Kidney capillary endothelial cell (primary cell): ENCODE data around the gene IQGAP3.
A peak's percentile ranks its signal among the peaks of the same experiment; 100 is the strongest.
"Not testable (repeated sequence)": the region's sequence is repeated elsewhere in the genome, so short reads cannot be mapped to it uniquely, and the experiment has no call there.

Experiments used
- DNase-seq: peaks from one replicate; pipeline ENCODE4 v3.0.0-alpha.2; 2018; ENCODE audit warnings: low spot score

The IQGAP3 gene, protein sequence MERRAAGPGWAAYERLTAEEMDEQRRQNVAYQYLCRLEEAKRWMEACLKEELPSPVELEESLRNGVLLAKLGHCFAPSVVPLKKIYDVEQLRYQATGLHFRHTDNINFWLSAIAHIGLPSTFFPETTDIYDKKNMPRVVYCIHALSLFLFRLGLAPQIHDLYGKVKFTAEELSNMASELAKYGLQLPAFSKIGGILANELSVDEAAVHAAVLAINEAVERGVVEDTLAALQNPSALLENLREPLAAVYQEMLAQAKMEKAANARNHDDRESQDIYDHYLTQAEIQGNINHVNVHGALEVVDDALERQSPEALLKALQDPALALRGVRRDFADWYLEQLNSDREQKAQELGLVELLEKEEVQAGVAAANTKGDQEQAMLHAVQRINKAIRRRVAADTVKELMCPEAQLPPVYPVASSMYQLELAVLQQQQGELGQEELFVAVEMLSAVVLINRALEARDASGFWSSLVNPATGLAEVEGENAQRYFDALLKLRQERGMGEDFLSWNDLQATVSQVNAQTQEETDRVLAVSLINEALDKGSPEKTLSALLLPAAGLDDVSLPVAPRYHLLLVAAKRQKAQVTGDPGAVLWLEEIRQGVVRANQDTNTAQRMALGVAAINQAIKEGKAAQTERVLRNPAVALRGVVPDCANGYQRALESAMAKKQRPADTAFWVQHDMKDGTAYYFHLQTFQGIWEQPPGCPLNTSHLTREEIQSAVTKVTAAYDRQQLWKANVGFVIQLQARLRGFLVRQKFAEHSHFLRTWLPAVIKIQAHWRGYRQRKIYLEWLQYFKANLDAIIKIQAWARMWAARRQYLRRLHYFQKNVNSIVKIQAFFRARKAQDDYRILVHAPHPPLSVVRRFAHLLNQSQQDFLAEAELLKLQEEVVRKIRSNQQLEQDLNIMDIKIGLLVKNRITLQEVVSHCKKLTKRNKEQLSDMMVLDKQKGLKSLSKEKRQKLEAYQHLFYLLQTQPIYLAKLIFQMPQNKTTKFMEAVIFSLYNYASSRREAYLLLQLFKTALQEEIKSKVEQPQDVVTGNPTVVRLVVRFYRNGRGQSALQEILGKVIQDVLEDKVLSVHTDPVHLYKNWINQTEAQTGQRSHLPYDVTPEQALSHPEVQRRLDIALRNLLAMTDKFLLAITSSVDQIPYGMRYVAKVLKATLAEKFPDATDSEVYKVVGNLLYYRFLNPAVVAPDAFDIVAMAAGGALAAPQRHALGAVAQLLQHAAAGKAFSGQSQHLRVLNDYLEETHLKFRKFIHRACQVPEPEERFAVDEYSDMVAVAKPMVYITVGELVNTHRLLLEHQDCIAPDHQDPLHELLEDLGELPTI (N-terminal part only)

DNA sequence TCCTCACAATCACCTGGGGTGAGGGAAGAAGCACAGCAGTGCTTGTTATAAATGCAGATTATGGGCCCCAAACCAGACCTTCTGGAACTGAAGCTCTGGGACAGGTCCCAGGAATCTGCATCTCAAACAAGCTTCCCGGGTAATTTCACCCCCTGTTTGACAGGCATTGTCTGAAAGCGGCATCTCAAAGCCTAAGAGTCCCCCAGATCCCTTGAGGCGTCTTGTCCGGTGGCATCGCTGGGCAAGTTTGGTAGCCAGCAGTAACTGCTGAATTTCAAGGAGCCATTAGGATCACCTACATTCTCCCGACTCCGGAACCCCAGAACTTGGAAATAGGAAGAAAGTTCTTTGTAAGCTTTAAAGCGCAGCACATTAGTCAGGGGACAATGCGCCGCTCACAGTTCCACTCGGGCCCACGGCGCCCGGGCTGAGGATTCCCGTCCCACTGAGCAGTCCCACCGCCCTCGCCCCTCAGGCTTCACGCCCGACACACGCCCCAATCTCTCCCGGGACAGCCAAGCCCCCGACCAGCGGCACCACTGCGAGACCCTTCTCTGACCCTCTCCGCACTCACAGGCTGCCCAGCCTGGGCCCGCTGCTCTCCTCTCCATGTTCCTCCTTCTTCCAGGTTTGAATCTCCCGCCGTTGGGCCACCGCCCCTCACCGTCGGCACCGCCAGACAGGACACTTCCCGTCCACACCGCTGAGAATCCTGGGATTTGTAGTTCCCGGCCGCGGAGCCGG, at the start of gene IQGAP3:
TSS of gene IQGAP3 (minus strand) at position 647 of the 744 bp plus-strand sequence. CDS start at position 611, 36 bp downstream.
- DNase-seq: peak; percentile 69

DNA sequence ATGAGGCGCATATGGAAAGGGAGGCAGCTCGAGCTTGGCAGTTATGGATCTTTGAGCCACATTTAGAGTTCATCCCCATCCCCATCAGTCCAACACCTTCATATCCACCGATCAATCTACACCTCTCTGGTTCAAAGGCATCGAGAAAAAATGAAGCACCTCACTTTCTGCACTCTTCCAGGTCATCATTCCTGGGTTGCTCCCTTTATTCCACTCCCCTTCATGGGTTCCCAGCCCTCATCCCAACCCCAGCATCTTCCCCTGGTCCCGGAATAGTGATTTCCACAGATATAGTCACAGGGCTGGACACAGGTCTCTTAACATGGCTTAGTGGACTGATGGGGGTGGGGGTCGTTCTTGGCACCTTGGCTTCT, 47.2 kb upstream of the IQGAP3 start:
- no peak for DNase-seq

DNA sequence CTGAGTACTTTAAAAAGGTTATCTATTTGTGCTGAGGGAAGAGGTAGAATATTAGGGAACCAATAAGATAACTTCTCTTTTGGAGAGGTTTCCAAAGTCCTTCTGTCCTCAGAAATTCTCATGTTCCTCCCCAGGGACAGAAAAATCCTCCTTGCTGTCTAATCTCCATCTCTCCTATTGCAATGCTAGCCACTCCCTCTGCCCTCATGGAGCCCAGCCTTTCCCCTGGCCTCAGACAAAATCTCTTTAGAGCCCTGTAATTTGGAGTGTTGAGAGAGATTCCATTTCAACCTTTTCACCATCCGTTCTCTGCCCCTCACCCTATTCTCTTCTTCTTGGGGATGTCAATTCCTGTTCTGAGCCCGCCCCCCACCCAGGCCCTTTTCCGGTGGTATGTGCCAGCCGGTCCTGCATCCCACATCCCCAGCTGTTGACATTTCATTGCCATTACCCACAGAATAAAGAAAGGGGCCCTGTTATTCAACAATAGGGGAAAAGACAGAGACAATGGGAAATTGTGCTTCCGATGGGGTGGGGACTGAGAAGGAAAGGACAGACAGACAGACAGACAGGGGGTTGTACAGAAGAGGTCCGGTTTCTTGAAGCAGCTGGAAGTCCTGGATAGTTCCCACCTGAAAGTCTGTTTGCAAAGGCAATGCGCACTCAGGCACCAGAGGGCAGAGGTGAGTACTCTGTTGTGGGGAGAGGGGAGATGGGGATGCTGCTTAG, 46.7 kb upstream of the IQGAP3 start, which contains the start of gene HAPLN2:
TSS of gene HAPLN2 (plus strand) at position 563 of the 729 bp plus-strand sequence. CDS start 4,076 bp downstream, outside the sequence.
- DNase-seq: no peak

DNA sequence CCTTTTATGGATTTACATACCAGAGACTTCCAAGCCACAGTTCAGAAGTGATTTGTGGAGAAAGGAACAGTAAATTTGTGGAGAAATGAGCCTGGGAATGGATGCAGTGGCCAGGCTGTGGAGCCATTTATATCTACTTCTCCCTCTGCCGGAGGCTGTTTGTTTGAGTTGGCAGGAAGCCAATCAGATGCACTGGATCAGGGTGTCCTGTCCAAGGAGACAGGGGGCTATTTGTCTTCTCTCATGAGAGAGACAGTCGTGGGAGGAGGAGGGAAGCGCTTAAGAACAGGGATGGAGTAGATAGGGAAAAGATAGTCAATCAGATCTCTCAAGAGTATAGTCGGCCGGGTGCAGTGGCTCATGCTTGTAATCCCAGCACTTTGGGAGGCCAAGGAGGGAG, 44.1 kb upstream of the IQGAP3 start:
- DNase-seq: no peak

DNA sequence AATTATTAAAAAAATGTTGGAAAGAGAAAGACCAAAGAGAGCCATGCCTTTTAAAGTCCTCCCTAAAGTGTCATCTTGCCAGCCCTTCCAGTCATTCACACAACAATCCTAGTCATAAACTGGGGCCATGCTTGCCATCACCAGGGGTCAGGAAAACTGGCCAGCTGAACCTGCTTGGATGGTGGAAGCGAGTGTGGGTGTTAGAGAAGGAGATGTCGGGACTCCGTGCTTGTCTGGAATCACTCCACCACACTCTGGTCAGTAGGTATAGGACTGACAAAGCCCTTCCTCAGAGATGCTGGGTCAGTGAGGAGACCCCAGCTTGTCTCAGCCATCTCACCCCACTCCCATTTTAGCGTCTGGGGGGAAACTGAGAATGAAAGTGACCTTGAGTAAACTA, 43.6 kb upstream of the IQGAP3 start:
- DNase-seq: no peak

DNA sequence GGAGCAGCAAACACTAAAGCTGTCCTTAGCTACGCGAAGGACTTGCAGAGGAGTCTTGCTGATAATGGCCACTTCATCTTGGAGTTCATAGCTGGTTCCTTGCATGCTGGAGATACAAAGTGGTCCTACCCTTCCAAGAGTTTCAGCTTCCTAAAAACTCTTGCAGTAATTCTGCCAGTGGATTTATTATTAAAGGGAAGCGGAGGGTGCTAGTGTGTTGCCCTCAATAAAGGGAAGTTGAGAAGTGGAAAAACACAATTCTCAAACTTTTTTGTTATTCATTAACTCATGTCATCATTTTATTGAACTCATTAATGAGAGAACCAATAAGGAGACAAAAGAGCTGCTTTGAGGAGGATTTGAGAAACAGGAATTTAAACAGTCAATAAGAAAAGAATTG, 40.3 kb upstream of the IQGAP3 start:
- DNase-seq: no peak

DNA sequence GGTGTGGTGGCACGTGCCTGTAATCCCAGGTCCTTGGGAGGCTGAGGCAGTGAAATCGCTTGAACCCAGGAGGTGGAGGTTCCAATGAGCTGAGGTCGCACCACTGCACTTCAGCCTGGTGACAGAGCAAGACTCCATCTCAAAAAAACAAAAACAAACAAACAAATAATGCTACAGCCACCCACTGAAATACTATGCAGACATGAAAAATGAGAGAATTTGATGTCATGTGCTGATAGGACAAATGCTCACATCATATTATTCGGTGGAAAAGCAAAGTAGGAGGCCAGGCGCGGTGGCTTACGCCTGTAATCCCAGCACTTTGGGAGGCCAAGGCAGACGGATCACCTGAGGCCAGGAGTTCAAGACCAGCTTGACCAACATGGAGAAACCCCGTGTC, 37.7 kb upstream of the IQGAP3 start:
- DNase-seq: not testable (repeated sequence)

DNA sequence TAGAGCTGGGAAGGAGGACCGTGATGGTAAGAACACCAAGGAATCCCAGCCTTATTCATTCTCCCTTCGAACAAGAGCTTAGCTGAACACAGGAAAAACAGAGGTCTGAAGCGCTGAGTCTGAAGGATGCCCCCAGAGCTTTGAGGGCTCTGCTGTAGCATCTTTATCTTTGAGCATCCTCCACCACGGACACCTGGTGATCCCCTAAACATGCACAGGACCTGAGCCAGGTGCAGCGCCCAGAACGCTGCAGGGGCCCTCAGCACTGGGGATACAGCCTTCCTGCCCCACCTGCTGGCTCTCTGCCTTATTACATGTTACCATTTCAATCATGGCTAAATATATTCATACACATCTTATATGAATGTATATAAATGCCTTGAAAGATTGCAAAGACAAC, 36.6 kb upstream of the IQGAP3 start:
- no peak for DNase-seq

DNA sequence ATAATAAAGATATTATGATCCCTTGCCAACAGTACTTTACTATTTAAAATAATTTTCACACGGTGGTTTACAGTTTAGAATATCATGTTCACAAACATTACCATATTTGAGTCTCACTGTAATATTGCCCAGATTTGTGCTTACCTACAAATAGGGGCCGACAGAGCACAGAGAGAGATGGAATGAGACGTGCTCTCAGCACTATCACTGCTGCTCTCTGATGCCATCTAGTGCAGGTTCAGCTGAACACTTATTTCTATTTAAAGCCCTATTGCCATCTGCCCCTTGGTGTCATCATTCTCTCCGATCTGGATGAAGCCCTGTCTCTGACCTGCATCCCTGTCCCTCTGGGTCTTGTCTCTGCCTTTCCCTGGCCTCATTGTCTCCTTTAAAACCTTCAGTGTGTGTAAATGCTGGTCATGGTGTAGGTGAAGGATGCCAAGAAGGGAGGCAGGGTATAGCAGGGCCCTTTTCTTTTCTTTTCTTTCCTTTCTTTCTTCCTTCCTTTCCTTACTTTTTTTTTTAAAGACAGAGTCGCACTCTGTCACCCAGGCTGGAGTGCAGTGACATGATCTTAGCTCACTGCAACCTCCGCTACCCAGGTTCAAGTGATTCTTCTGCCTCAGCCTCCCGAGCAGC, 35.8 kb upstream of the IQGAP3 start:
- peak; percentile 74 for DNase-seq

DNA sequence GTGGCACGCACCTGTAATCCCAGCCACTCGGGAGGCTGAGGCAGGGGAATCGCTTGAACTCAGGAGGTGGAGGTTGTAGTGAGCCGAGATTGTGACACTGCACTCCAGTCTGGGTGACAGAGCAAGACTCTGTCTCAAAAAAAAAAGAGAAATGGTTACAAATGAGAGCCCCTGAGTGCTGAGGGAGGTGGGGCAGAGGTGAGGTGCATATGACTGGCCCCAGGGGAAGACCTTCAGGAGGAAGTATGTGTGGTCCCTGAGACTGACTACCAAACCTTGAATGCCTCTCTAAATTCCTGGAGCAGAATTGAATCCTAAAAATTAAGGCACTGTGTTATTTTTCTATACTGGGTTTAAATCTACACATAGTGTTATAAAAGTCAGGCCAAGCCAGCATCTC, 35.0 kb upstream of the IQGAP3 start:
- not testable (repeated sequence) for DNase-seq

DNA sequence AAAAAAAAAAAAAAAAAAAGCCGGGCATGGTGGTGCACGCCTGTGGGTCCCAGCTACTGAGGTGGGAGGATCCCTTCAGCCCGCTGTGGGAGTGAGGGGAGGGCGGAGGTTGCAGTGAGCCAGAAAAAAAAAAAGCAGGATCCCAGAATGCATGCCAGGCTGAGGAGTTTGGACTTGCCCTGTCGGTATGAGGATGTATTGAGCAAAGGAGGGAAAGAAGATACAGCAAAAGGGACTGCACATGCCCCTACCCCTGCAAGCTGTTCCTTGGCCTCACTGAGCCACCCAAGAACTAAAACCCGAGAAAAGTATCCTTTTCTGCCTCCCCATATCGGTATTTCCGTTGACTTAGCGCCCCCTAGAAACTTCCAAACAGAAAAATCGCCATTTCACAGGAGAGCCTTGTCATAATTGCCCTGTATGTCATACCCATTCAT, 30.2 kb upstream of the IQGAP3 start:
- DNase-seq: no peak

DNA sequence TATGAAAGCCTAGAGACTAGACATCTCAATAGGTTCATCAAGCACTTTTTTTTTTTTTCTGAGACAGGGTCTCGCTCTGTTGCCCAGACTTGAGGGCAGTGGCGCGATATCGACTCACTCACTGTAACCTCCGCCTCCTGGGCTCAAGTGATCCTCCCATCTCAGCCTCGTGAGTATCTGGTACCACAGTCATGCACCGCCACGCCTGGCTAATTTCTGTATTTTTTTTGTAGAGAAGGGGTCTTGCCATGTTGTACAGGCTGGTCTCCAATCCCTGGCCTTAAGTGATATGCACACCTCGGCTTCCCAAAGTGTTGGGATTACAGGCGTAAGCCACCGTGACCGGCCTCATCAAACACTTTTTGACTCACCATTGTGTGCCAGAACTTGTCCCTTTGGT, 29.5 kb upstream of the IQGAP3 start:
- DNase-seq: no peak

DNA sequence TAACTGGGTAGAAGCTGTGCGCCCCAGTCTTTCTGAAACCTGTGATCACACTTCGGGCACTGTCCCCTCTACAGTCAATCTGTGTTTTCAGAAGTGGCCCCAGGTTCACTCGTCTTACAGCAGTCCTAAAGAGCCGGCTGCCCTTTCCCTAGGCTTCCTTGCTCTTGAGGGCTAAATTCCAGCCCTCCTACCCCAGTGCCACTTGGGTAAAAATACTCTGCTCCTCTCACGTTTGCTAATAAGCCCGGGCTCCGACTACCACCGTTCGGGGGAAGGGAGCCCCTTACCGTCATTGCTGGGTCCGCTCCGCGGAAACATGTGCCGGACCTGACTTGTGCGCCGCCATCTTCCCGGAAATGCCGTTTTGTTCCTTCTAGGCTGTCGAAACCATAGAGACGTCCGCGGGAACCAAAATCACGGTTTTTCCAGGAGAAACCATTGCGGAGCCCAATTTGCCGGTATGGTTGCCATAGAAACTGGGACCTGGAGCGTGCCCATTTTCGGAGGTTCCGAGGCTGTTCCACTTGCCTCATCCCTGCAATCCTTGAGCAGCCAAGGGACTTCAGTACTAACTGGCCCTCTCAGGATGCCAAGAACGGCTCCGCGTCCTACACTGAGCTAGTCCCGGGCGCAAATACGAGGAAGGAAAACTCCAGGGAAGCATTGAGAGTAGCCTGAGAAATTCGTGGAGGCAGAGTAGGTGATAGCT, 28.9 kb upstream of the IQGAP3 start, which contains the start of gene GPATCH4:
TSS of gene GPATCH4 (minus strand) at position 358 of the 709 bp plus-strand sequence.
- peak; percentile 87 for DNase-seq

DNA sequence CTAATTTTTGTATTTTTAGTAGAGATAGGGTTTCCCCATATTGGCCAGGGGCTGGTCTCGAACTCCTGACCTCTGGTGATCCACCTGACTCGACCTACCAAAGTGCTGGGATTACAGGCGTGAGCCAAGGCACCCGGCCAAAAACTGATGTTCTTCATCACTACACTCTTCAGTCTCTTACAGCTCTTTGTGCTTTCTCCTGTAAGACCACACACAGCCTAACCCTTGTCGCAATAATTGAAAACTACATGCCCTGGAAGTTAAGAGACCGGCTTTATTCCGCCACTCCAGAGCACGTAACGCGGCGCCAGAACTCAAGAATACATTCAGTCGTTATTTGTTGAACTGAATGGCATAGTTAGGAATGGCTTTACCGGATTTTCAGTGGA, 28.4 kb upstream of the IQGAP3 start:
- no peak for DNase-seq

DNA sequence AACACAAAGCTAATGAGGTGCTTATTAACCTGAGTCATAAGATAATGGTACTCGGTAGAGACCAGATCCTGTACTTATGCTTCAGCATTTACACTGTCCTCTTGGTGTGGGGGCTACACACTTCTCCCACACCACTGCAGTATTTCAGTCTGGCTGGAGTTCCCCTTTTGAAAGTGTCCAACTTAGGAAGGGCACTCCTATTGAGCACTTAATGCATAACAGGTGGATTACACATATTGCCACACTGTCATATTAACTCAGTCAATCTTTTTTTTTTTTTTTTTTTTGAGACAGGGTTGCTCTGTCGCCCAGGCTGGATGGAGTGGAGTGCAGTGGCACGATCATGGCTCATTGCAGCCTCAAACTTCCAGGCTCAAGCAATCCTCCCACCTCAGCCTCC, 27.4 kb upstream of the IQGAP3 start:
- no peak for DNase-seq

DNA sequence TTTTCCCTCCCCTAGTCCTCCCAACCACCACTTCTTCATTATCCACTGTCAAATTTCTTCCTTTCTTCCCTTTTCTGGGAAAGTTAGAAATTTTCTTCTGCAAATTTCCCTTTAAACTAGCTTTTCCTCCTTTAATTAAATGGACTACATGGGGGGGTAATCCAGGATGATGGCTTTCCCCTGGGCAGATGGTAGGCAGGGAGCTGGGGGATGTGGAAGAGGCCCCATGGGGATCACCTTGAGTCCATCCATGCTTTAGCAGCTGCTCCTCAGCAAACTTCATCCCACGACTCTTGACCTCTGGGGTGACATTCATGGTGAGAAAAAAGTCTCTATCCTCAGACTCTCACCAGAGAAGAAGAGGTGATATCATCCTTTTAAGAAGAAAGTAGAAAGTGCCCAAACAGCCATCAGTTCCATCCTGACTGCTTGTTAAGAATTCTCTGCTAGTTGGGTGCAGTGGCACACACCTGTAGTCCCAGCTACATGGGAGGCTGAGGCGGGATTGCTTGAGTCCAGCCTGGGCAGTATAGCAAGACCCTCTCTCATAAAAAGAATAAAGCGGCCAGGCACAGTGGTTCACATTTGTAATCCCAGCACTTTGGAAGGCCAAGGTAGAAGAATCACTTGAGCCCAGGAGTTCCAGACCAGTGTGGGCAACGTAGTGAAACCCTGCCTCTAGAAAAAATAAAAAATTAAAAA, 26.5 kb upstream of the IQGAP3 start:
- no peak for DNase-seq

DNA sequence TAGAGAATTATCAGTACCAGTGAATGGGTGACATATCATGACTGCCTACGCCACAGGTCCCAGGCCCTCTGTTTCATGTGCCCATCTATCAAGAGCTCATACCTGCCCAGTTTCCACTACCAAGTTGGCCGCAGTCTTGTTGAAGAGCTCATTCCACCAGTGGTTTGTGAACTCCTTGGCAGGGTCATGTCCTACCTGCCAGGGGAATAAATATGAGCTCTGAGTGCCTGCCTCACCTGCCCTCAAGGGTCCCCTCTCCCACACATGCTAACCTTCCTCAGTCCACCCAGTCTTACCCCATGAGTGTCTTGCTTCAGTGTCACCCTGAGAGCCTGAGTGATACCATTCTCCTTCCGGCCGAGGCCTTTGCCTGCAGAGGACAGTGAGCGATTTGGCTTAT, 25.8 kb upstream of the IQGAP3 start:
- no peak for DNase-seq

DNA sequence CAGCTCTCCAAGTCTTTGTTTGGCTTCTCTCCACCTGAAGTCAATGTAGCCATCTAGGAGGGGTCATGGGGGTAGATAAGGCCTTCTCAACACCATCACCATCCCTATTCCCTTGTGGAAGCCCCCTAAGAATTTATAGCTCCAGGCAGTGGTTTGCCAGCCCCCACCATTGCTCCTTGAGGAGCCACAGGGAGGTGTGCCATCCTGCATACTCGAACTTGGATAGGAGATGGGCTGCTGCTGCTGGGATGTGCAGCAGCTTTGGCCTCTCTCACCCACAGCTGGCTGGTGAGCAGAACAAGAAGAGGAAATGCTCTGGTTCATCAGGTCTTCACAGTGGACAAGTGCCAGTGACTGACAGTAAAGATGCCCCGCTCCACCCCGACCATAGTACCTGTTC, 24.1 kb upstream of the IQGAP3 start:
- DNase-seq: no peak

DNA sequence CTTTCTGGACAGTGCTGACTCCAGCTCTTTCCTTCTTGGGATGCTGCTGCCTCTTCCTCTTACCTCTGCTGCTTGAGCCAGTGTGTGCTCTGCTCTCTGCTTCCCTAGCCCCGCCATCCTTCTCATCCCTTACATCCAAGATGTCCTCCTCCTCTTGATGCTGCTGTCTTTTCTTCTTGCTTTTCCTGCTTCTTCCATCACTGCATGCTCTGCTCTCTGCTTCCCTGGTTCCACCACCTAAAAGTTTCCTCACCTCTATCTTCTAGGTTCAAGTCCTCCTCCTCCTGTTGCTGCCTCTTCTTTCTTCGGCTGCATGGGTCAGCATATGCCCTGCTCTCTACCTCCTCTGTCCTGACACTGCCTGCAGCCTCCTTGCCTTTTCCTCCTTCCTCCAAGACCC, 22.7 kb upstream of the IQGAP3 start:
- no peak for DNase-seq
